HG03460 (cell line): Measurements from ENCODE around the gene HGFAC.

Experiments used
- ATAC-seq: cut with Tn5 transposase; IDR thresholded peaks from one replicate; pipeline ENCODE4 v1.9.1; 2021; ENCODE audit not compliant: unreplicated experiment

The HGFAC gene

DNA sequence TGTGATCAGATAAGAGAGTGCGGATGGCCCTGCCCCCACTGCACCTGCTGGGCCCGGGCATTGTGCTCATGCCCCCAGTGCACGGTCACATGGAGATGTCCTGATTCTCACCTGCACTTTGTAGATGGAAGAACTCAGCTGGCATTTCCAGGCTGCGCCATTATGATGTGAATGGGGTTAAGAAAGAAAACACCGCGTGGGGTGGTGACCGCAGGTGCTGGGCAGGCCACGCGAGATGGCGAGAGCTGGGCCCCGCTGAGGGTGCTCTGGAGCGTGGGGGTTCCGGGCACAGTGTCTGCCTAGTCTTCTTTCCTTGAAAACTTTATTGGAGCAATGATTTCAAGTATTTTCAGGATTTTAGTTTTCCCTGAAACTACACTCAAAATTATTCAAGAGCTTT lies 17.8 kb upstream of the HGFAC start:
- ATAC-seq: no peak

DNA sequence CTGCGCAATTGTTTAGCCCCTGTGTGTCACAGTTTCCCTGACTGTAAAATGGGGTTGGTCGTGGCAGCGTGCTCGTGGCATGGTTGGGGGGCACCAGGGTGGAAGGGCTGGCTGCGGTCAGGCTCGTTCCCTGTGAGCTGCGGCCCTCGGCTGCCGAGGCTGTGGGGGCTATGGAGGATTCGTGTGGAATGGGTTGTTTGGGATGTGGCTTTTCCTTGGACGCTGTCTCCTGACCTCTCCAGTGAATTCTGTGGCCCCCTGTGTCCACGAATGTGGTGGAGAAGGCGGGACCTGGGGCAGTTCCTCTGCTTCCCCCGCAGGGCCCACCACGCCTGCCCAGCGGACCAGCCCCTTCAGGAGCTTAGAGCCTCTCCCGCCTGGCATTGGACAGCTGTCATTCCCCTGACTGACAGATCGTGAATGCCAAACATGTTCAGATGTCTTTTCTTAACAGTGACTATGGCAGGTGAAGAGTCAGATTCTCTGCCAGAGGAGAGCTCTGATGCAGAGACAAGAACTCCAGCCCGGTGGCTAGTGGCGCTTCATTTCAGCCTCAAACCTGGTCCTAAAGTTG lies 17.2 kb upstream of the HGFAC start:
- no peak for ATAC-seq

DNA sequence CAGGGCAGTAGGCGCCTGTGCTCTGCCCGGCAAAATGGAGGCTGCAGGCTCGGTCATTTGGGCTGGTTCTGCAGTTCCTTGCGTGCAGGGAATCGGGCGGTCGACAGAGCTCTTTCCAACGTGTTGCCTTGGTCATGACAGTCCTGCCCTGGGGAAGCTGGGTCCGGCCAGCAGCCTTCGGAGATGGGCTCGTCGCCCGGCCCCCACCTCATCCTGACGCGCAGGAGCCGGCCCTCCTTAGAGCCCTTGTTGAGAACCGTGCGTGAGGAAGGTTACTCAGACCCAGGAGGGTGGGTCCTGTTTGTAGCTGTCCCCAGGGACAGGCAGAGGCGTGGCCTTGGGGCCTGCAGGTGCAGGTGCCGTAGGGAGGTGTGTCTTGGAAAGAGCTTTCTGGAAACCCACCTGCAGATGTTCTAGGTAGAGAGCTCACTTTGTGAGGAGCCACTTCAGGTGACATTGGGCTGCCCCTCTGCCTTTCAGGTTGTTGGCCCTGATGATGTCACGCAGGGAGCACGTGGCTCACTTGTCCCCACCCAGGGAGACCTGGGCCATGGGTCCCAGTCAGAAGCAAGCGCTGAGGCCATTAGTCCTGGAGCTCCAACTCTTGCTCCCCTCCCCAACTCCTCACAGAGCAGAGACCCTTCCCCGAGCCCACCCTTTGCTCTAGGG lies 15.2 kb upstream of the HGFAC start:
- no peak for ATAC-seq

DNA sequence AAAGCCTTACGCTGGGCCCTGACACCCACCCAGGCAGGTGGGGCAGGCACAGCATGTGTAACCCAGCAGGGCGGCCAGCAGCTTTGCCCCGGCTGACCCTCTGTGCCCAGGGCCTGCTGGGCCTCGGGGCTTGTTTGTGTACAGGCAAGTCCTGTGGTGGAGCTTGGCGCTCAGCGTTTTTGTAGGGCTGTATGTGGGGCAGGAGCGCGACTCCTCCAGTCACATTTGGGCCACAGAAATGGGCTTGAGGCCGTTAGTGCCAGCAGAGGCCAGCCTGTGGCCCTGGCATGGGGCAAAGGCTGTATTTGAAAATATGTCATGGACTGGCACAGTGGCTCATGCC lies 14.7 kb upstream of the HGFAC start:
- ATAC-seq: no peak

DNA sequence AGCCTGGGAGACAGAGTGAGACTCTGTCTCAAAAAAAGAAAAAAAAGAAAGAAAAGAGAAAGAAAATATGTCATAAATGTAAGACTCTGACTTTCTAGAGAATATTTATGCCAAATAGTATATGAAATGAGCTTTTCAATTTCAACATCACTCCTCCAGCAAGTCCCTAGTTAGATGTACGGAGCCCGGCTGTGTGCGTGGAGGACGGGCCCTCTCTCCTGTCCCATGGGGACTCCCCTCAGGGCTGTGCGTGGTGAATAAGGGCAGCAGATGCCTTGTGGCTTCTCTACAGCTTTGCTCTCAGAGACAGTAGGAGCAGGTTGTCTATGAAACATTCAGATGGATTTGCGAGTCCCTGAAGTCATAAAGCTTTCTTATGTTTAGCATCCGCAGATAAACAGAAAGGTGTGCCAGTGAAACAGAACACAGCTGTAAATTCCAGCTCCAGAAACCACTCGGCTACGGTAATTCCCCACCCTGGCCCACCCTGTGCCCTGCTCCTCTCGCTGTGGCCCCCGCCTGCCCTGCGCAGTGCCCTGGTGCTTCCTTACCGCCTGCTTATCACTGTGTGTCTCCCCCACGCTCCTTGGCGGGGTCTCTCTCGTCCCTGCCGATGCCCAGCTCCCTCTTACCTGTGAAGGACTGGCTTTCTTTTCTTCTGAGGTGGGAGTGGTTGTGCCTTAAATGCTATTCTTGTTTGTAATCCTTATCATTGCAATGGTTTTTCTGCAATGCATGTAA lies 13.9 kb upstream of the HGFAC start:
- ATAC-seq: no peak

DNA sequence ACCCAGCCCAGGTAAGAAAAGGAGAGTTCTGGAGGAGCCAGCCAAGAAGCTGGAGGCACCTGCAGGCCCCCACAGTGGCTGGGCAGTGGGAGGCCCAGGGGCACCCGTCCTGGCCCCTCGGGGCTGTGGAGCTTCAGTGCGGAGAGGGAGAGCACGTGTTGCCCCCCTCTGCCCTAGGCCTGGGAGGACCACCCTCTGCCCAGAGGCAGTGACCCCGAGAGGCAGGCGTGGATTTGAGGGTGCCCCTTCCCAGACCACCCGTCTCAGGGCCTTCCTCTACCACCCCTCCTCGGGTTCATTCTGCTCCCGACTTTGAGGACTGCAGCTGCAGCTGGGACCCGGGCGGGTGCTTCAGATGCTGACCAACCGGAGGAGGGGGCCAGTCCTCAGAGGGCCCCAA lies 12.1 kb upstream of the HGFAC start:
- no peak for ATAC-seq

DNA sequence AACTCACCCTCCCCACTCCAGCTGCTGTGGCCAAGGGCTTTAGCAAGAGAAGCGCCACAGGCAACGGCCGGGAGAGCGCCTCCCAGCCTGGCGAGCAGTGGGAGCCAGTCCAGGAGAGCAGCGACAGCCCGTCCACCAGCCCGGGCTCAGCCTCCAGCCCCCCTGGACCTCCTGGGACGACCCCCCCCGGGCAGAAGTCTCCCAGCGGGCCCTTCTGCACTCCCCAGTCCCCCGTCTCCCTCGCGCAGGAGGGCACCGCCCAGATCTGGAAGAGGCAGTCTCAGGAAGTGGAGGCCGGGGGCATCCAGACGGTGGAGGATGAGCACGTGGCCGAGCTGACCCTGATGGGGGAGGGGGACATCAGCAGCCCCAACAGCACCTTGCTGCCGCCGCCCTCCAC lies 11.2 kb upstream of the HGFAC start:
- ATAC-seq: no peak

DNA sequence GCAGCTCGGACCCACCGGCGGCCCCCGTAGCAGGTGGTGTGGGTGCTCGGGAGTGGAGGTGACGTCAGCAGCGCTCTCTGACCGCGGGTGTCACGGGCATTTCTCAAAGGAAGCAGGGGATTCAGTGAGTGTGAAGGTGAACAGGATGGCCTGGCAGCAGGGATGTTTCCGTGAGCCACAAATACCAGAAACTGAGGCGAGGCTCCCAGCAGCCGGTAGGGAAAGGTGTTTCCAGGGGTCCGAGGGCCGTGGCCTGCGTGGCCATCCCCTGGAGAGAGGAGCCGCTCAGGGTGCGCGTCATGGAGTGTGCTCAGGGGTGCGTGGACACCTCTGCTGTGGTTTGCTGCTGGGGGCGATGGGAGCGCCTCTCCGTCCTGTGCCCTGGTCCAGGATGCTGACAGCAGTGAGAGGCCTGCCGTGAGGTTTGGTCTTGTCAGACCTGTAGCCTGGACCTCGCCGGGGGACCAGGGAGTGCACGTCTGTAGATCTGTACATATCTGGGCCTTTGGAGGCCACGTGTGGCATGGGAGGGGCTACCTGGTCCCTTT lies 10.2 kb upstream of the HGFAC start:
- no peak for ATAC-seq

DNA sequence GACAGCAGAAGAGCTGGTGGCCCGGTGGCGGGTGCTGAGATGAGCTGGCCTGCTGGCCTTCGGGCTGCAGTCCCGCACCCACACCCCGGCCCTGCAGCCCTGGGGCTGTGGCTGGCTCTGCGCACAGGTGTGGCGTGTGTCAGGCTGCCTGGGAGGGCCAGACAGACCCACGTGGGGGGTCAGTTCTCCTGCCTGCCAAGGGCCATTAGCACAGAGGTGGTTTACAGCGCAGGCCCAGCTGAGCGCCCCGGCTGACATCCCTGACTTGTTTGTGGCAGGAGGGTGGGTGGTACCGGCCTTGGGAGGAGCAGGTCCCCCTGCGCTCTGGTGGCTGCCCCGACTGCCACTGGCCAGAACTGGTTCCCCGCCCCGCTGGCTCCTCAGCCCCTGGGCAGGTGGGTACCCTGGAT lies 9.4 kb upstream of the HGFAC start:
- no peak for ATAC-seq

DNA sequence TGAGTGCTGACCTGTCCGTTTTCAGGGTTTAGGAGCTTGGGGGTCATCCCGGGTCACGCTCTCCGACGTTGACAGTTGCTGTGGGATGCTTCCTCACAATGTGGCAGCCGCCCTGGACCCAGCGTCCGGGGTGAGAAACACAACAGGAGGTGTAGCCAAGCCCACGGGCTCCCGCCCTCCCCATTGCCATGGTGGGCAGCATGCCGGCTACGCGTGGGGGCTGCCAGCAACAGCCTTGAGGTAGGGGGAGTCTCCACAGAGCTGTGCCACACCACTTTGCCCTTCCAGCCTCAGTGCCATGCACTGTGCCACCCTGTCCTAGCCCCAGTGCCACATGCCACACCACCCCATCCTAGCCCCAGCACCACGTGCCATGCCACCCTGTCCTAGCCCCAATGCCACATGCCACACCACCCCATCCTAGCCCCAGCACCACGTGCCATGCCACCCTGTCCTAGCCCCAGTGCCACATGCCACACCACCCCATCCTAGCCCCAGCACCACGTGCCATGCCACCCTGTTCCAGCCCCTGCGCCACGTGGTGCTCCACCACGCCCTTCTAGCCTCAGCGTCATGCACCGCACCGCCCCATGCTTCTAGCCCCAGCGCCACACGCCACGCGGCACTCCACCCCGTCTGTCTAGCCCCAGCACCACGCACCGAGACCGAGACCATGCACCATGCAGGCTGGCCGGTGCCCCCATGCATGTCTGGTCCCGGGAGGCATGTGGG lies 8.5 kb upstream of the HGFAC start:
- no peak for ATAC-seq

DNA sequence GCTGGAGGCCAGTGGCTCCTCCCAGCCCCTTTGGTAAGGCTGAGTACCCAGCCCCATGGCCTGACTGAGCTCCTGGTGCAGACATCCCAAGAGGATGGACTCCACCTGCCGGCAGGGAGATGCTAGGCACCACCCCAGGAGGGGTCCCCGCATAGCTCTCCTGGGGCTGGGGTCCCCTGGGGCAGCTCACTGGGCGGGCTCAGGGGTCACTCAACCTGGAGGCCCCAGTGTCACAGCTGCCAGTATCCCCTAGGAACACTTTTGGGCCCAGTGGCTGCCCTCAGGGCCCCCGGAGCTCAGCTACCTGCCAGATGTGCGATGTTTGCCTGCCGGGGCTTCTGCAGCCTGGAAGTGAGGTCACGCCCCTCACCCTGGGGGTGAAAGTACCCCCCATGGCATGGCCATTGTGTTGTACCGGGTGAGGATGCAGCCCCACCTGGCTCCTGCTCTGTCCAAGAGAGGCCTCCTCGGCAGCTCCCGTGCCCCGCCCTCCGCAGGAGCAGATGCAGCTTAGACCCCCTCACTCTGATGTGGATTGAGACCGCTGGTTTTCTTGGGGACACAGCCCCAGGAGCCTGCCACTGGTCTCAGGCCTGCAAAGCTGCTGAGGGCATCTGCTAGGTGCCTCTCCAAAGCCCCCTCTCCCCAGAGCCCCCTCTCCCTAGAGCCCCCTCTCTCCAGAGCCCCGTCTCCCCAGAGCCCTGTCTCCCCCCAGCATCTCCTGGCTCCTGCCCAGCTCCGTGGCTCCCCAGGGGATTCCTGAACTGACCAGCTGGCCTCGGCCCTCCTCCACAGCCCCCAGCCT lies 6.7 kb upstream of the HGFAC start:
- no peak for ATAC-seq

DNA sequence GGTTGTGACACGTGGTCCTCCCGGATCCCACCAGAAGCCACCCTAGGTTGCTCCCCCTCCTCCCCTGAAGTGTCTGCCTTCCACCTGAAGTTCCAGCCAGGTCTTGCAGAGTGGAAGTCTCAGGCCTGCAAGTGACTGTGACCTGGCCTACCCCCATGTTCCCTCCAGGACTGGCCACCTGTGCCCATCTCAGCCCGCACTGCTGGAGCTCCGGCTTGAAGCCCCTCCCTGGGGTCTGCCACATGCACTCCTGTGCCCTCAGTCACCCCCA lies 6.1 kb upstream of the HGFAC start:
- no peak for ATAC-seq

DNA sequence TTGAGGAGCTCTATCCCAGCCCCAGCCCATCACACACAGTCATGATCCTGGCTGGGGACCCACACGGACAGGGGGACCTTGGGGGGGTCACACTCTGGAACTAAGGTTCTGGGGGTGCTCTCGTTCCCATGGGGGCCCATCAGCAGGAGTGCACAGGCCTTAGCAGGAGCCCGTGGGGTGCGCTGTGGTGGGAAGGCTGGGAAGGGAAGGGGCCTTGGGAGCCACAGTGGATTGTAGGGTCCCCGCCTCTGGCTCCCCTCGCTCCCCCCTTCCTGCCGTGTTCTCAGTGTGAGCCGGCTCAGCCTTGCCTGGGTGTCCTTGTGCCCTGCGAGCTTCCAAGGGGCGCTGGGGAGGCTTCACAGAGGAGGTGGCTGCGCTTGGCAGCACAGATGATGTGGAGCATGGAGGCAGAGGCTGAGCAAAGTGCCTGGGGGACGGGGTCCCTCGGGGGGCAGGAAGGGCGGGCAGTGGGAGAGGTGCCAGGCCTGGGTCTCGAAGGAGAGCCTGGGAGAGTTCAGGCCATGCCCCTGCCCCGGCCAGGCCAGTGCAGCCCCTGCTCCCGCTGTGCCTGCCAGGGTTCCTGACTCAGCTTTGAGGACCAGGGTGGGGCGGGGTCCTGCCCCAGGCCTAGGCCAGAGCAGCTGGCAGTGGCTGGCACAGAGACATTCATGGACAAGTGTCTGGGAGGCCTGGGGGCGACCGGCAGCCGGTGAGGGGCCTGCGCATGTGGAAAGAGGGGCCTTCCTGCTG lies 5.5 kb upstream of the HGFAC start:
- no peak for ATAC-seq

DNA sequence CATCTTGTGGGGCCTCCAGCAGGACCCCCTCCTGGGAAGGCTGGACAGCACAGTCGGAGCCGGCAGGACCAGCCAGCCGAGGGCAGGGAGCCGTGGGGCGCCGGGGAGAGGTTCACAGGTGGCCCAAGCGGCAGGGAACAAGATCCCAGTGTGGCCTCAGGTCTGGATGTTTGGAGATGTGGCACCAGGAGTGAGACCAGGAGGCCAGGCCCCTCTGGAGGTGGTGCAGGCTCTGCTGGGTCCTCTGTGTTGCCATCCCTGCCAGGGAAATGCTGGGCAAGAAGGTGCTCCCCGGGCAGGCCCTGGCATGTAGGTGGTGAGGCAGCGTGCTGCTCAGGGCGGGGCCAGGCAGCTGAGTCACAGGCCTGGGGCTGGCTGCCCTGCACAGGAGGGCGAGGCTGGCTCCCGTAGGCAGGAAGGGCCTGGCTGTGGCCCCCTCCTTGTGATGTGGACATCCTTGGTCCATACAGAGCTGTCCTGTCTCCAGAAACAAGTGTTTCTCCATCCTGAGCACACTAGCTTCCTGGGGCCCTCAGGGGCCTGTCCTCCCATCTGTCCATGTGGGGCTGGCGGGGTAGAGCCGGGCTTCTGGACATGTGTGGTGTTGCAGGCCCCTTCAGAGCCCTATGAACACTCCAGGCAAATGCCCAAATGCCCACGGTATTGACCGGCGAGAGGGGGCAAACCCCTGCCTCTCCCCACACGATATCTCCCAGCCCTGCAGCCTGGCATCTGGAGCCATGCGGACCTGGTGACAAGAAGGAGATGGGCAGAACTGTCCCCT lies 4.8 kb upstream of the HGFAC start:
- ATAC-seq: no peak

DNA sequence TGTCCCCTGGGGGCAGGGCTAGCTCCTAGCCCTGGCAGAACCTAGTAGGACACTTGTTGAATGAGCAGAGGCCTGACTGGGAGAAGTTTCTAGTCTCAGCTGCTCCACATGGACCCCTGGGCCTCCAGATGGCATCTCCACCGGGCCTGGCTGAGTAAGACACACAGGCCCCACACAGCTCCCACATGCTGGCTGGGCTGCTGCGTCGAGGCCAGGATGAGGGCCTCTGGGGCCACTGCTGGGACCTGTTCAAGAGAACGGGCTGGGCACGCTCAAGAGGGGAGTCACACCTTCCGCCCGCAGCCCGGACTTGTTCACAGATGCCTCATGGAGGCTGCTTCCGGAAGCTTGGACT lies 4.2 kb upstream of the HGFAC start:
- no peak for ATAC-seq

DNA sequence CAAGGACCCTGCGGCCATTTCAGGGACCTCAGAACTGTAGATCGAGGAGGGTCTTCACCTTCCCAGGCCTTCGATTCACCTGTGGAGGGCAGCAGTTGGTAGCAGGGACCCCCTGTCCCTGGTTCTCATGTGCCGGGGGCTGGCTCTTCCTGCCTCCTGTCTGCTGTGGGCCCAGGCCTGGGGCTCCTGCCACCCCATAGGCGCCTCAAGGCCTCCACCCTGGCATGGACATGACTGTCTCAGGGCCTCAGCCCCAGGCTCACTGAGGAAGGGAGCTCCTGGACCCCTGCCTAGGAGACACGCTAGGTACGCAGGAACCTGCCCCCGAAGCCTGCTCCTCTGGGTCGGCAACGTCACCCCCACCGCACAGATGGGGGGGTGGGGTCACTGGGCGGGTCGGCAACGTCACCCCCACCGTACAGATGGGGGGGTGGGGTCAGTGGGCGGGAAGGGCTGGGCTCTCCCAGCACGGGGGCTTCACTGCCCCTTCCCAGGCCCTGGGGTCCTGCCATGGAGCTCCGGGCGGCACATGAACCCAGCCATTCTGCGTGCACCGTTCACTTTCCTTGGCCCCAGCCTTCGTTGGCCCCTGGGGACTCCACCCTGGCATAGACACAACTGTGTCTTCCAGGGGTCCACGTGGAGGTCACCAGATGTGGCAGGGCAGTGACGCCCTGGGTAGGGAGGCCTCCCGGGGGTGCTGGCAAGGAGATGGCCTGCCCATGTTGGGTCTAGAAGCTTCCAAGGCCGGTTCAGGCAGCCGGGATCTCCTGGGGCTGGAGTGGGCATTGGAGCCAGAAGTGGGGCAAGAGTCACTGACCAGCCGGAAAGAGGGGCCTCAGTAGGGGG lies 3.5 kb upstream of the HGFAC start:
- no peak for ATAC-seq

DNA sequence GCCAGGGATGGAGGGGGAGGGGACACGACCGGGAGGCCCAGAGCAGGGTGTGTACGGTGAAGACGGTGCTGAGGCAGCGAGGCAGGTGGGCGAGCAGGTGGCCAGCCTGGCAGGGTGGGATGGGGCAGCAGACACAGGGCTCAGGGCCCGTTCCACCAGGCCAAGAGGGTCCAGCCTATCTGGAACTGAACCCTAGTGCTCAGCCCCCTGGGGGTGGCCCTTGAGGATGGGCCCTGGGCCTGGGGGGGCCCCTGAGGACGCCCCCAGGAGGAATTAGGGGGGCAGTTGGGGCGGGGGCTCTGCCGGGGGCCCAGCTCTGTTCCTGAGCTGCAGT lies 3.0 kb upstream of the HGFAC start:
- ATAC-seq: no peak

DNA sequence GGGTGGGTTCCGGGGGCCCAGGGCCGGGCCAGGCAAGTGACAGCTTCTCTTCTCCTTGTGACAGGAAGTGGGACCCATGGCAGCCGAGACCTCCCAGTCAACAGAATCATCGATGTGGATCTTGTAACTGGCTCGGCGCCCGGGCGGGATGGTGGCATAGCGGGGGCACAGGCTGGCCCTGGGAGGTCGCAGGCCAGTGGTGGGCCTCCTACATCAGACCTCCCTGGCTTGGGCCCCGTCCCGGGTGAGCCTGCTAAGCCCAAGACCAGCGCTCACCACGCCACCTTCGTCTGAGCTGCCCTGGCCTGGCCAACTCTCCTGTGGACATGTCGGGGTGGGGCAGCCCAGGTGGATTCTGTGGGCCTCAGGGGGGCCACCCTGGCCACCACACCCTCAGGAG lies 2.4 kb upstream of the HGFAC start:
- ATAC-seq: no peak

DNA sequence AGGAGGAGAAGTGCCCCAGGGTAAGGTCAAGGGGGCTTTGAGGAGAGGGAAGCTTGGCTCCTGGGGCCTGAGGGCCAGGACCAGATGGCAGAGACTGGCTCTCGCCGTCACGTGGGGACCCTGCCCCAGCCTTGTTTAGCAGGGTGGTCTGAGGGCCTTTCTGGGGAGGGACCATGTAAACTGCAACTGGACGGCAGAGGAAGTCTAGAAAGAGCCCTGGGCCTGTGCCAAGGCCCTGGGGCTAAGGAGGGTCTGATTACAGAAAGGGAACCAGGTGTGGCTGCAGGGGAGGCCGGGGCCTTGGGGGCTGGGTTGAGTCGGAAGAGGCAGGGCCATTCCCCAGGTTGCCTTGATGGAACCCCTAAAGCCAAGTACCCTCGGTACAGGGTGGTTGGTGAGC lies 1.8 kb upstream of the HGFAC start:
- ATAC-seq: no peak
